ENCODE data around the gene ELAC1.

- TF ChIP-seq POLR2AphosphoS5 (IDR thresholded peaks at IDR 0.05; ENCODE audit: borderline replicate concordance, low read depth, low read length) (no peak), EZH2 (IDR thresholded peaks at IDR 0.05) (no peak), FOXP2 (optimal IDR thresholded peaks at IDR 0.05; ENCODE audit: control extremely low read depth, extremely low read length, insufficient read depth) (no peak)
Measured at GRCh38 chr18:50953822-50954221, 14.0 kb upstream of the ELAC1 start.

Data from SK-N-MC (cell line).